GM21423 (cell line): Measurements from ENCODE around the gene HTR3D.
"Not testable (repeated sequence)": the region's sequence is repeated elsewhere in the genome, so short reads cannot be mapped to it uniquely, and the experiment has no call there.

Experiments
- ATAC-seq: cut with Tn5 transposase; IDR thresholded peaks from one replicate; pipeline ENCODE4 v1.9.1; 2021; ENCODE audit warnings: mild to moderate bottlenecking, moderate library complexity; ENCODE audit not compliant: unreplicated experiment

The HTR3D gene

DNA sequence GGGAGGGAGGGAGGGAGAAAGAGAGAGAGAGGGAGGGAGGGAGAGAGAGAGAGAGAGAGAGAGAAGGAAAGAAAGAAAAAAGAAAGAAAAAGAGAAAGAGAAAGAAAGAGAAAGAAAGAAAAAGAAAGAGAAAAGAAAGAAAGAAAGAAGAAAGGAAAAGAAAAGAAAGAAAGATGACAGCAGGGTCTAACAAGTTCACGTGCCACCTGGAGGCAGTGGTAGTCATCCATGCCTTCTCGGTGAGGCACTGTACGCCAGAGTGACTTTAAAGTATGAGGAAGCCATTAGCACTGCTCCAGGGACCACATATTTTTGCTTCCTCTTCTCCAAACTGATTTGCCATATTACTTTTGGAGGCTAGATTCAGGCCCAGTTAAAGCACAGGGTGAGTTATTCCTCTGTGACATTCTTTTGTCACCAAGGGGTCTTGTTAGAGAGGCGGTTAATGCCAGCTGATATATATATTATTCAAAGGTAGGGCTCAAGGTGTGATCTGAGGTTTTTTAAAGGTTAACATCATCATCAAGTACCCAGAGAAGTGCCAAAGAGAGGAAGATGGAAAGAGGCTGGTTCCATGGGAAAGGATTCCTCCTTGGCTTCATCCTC lies at the start of gene HTR3D:
Gene HTR3D (plus strand): TSS at position 556 of the 606 bp plus-strand sequence. CDS start 0 bp downstream, at position 556.
- no peak for ATAC-seq

DNA sequence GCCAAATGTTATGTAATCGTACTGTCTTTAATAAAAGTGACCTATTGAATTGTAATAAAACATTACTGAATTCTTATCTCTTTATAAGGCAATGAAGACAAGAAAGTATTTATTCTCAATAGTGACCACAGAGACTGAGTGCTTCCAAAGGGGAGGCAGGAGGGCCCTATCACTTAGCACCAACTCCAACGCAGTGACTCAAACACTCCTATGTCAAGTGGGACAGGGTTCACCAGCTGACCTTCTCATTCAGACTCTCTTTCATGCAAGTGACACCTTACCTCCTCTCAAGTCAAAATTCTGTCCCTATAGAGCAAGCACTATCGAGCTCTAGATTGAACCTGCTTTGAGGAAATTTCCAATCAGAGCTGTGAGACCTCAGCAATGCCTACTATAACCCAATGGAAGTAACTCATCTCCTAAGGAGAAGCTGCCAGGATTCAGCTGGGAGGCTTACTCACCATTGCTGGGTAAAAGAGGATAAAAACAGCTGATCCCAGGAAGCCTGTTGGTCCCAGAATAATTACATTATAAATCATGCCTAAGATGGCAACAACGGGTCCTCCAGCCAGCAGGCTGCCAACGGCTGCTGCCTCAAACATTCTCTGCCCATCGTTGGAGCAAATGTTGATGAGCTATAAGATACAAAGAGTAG lies 49.4 kb upstream of the HTR3D start:
- ATAC-seq, result no peak

DNA sequence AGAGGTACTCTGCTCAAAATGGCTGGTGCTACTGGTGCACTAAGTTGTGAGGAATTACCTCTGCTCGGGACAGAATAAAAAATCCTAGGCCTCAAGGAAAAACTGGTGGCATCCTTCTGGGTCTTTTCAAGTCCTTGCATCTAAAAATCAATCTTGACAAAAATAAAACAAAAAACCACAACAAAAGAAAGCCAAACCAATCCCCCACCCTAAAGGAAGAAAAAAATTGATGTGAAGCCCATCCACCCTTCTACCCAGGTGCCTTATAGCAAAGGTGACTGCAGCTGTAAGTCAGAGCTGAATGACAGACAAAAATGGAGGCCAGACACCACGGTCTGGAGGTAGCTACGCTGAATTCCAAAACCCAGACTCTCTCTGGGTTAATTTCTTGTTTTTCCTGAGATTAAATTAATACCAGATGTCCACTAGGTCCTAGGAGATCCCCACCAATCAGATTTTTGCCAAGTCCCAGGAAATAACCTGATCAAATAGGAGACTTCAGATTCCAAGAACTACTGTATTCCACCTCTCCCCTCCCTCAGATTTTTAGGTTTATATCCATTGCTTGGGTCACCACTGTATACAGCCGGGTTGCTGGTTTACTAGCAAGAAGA lies 47.3 kb upstream of the HTR3D start:
- ATAC-seq, result no peak

- no peak for ATAC-seq
These were observed 46.5 kb upstream of the HTR3D start for GRCh38 chr3:183984749-183985729.

- no peak for ATAC-seq
These were observed 44.4 kb upstream of the HTR3D start for GRCh38 chr3:183987000-183987600.

DNA sequence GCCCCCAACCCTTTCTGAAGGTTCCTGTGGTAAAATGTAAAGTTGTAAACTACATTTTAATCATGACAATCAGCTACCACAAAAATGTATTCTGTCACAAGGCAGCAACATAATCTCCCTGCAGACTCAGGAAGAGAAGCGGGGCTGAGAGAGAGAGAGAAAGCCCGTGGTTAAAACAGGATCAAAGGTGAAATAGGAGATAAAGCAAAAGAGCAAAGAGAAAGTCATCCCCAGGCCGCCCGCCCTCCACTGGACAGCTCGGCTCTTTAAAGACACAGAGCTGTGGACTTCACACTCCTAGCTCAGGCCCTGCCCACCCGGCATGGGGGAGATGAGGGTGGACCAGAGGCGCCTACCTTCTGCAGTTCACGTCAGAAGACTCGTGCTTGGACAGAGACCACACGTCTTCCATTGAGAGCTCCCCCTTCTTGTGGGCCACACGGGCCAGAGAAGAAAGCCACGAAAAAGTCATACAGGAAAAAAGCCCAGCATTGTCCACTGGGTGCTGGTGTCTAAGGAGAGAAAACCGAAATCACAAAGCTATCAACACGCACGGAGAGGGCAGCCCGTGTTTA lies 43.2 kb upstream of the HTR3D start:
- no peak for ATAC-seq

GRCh38 chr3:183991403-183991802 lies 40.1 kb upstream of the HTR3D start:
- ATAC-seq, result no peak

- no peak for ATAC-seq
These were observed 29.8 kb upstream of the HTR3D start for GRCh38 chr3:184001761-184002160.

DNA sequence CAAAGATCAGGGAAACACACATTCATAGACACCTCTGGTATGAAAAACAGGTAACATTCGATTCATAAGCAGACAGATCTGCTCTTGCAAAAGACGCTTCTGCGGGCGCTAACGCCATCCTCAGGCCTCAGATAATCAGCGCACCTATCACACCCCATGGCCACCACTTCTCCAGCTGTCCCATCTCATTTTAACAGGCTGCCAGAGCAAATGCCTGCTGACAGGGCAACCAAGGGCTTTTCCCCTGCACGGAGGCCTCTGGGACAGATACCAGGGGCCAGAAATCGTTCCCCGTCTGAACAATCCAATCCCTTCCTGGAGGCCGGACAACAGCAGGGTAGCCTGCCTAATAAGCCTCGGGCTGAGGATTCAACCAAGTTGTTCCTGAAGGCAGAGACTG lies 29.1 kb upstream of the HTR3D start:
- no peak for ATAC-seq

- ATAC-seq, result no peak
These were observed 28.2 kb upstream of the HTR3D start for GRCh38 chr3:184003187-184003967.

DNA sequence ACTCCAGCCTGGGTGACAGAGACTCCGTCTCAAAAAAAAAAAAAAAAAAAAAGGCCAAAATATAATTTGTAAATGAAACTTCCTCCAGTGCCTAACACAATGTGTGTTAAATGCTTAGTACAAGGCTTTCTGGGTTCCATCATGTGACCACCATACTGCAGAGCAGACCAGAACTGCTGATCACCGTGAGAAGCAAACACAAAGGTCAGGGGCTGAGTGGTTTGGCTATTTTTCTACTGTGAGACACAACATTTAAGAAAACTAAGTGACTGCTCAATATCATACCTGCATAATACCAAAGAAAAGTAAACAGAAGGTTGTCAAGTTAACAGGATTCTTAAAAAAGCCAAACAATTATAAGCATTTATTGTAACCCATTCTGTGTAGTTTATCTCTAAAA lies 27.1 kb upstream of the HTR3D start:
- no peak for ATAC-seq

- ATAC-seq, result peak; percentile 89
These were observed 25.5 kb upstream of the HTR3D start for GRCh38 chr3:184005941-184006507.

DNA sequence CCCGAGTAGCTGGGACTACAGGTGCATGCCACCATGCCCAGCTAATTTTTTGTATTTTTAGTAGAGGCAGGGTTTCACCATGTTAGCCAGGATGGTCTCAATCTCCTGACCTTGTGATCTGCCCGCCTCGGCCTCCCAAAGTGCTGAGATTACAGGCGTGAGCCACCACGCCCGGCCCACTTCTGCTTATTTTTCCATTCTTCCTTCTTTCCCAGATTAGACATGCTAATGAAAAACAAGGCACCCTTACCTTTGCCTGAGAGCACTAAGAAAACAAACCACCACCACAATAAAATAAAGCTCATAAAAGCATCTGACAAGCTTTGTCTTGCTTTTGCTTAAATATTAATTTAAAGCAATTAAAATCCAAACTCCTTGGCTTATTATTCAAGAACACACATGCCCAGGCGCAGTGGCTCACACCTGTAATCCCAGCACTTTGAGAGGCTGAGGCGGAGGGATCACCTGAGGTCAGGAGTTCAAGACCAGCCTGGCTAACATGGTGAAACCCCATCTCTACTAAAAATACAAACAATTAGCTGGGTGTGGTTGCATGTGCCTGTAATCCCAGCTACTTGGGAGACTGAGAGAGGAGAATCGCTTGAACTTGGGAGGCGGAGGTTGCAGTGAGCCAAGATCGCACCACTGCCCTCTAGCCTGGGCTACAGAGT lies 24.3 kb upstream of the HTR3D start:
- ATAC-seq, result not testable (repeated sequence)

DNA sequence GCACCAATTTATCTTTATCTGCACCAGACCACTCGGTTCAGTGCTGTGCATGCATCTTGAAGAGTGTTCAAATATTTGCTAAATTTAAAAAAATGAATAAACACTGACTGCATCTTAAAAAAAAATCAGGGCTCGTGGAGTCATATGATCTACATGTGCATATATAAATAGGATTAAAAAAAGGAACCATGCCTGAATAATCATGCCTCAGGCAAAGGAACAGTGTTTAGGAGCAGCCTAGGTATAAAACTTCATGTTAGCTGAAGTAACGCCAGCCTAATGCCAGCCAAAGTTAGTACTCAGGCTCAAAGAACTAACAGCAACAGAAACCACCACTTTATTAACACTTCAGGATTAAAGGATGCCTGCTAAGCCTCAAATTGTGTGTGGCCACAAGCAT lies 23.4 kb upstream of the HTR3D start:
- ATAC-seq, result no peak

- no peak for ATAC-seq
These were observed 20.2 kb upstream of the HTR3D start for GRCh38 chr3:184011230-184011876.

- no peak for ATAC-seq
These were observed 19.3 kb upstream of the HTR3D start for GRCh38 chr3:184011937-184012889.

GRCh38 chr3:184015381-184016019 lies 16.0 kb upstream of the HTR3D start:
- no peak for ATAC-seq
